K562 (cell line): Measurements from ENCODE around the gene ERAL1. TPM values are rescaled to one million over a fixed set of nuclear protein-coding genes. Genes with fewer than 3 reads are reported as not detected.

Experiments used
- CC2D1A ChIP-seq: fragments of 450-650 bp; IDR thresholded peaks from 2 replicates; pipeline ENCODE4 v1.6.1; 2017; ENCODE audit warnings: mild to moderate bottlenecking
- E2F4 ChIP-seq: sonication (generic); formaldehyde crosslinking; IDR thresholded peaks from 2 replicates; pipeline ENCODE4 v1.8.0; 2022; ENCODE audit warnings: mild to moderate bottlenecking, low read depth, missing genetic modification reagents
- FOXP4 ChIP-seq: sonication (generic); formaldehyde crosslinking; IDR thresholded peaks from 2 replicates; pipeline ENCODE4 v1.8.0; 2022; ENCODE audit warnings: mild to moderate bottlenecking, missing genetic modification reagents, borderline replicate concordance
- HDAC3 ChIP-seq: fragments of 450-650 bp; IDR thresholded peaks from 2 replicates; pipeline ENCODE4 v1.6.1; 2018; ENCODE audit warnings: borderline replicate concordance, mild to moderate bottlenecking, moderate library complexity; ENCODE audit not compliant: partially characterized antibody
- POLR2AphosphoS2 ChIP-seq: IDR thresholded peaks from 2 replicates; pipeline ENCODE4 v1.6.1; 2012; ENCODE audit warnings: low read length, improper control_type of control experiment
- RBBP5 ChIP-seq: fragments of 200-600 bp; sonication (generic); IDR thresholded peaks from 2 replicates; pipeline ENCODE4 v1.6.1; 2012; ENCODE audit warnings: borderline replicate concordance, mild to moderate bottlenecking, low read length, control low read depth, inconsistent platforms; ENCODE audit not compliant: insufficient read depth, poor library complexity, severe bottlenecking
- RBM17 ChIP-seq: fragments of 200-400 bp; formaldehyde crosslinking; IDR thresholded peaks from 2 replicates; pipeline ENCODE4 v1.6.1; 2017; ENCODE audit warnings: low read depth, mild to moderate bottlenecking, low read length, borderline replicate concordance
- SMARCC2 ChIP-seq: fragments of 450-650 bp; IDR thresholded peaks from 2 replicates; pipeline ENCODE4 v1.6.1; 2017; ENCODE audit warnings: antibody characterized with exemption, moderate library complexity, mild to moderate bottlenecking, low read depth
- ZNF124 ChIP-seq: sonication (generic); formaldehyde crosslinking; IDR thresholded peaks from 2 replicates; pipeline ENCODE4 v1.8.1; 2022; ENCODE audit warnings: missing genetic modification reagents
- ZNF184 ChIP-seq: sonication (generic); formaldehyde crosslinking; IDR thresholded peaks from 2 replicates; pipeline ENCODE4 v1.5.0; 2020; ENCODE audit warnings: missing genetic modification reagents
- ZNF740 ChIP-seq, 3 experiments: fragments of 200-800 bp in 1 of 3; sonication (Bioruptor generic) in 1 of 3; sonication (generic) in 1 of 3; formaldehyde crosslinking in 1 of 3; IDR thresholded peaks; 2 replicates each; pipeline versions ENCODE4 v1.6.1 to v1.8.0; 2016 to 2022; ENCODE audit warnings: mild to moderate bottlenecking in 2 of 3, missing compliant biosample characterization in 2 of 3, missing genetic modification characterization in 2 of 3, missing genetic modification reagents in 1 of 3
- ZSCAN32 ChIP-seq: fragments of 450-650 bp; formaldehyde crosslinking; IDR thresholded peaks from 2 replicates; pipeline ENCODE4 v1.4.0; 2020; ENCODE audit warnings: mild to moderate bottlenecking, moderate library complexity
- polyA plus RNA-seq, 8 experiments: library from polyadenylated mRNA; depleted of rRNA in 4 of 8; stranded (reverse) in 5 of 8; unstranded in 3 of 8; fragments of >200 nt; fragmentation: Nextera tagmentation in 2 of 8; fragmentation: Illumina TruSeq in 1 of 8; extraction: Ambion mirVana in 2 of 8; extraction: Trizol in 1 of 8; gene quantifications; 2 replicates each; pipeline versions ENCODE4 v1.2.1 to v1.2.3, GENCODE V29; 2011 to 2014; ENCODE audit warnings: inconsistent platforms in 1 of 8, missing spikeins in 1 of 8
- total RNA-seq, 7 experiments: library from RNA; depleted of rRNA in 6 of 7; stranded (reverse); fragments of >200 nt in 6 of 7; fragmentation: Illumina TruSeq in 2 of 7; extraction: Trizol in 2 of 7; gene quantifications; 2 replicates each; pipeline versions ENCODE4 v1.2.1 to v1.2.3, GENCODE V29; 2011 to 2021; ENCODE audit warnings: low replicate concordance in 1 of 7

Gene ERAL1
- total and polyA plus RNA-seq, 9 of the 15 experiments (the other 6 are each of a cell fraction or from before 2014, with no cell fraction given), result 37.5 to 351 (median 106) TPM

GRCh38 chr17:28842282-28843012 is 12.4 kb upstream of the ERAL1 start, which contains the start of gene FAM222B (continued):
- no peak for TF ChIP-seq FOXP4 (CRISPR knock-in tag)
- TF ChIP-seq RBM17, result no peak
- no peak for TF ChIP-seq HDAC3
- no peak for TF ChIP-seq E2F4 (CRISPR knock-in tag)
- TF ChIP-seq ZNF740 (CRISPR knock-in tag; IDR thresholded peaks at IDR 0.05), result peak; percentile 53; the same call in 1 of the 2 replicates
- TF ChIP-seq ZNF740 (tag; IDR thresholded peaks at IDR 0.05), result no peak
- TF ChIP-seq CC2D1A, result peak; percentile 58; the same call in 1 of the 2 replicates
- no peak for TF ChIP-seq ZNF124 (CRISPR knock-in tag)
- TF ChIP-seq RBBP5, result peak; percentile 73
- TF ChIP-seq ZNF184 (CRISPR knock-in tag), result no peak
- no peak for TF ChIP-seq SMARCC2
- TF ChIP-seq POLR2AphosphoS2, result no peak
- TF ChIP-seq ZSCAN32 (CRISPR knock-in tag), result no peak
